ENCODE results near the gene TMEM35B.

- TF ChIP-seq CTCF (conservative IDR thresholded peaks at IDR 0.05; ENCODE audit: low read depth, low read length), result no peak
- no peak for TF ChIP-seq EZH2phosphoT487 (IDR thresholded peaks at IDR 0.05; ENCODE audit: borderline replicate concordance, low read length)
Observed at GRCh38 chr1:35032384-35032739, 47.2 kb upstream of the TMEM35B start.

Data from PC-3 (cell line).